Stimulated activated CD4-positive, alpha-beta T cell treated with anti-CD3 and anti-CD28 coated beads, Interleukin-1b, Interleukin-23, amount 100 ng/mL, for 4 hours (primary cell): Measurements from ENCODE around the gene PCDHGA1.
A peak's percentile ranks its signal among the peaks of the same experiment; 100 is the strongest.

Source experiments
- DNase-seq, 2 donors: peaks; one replicate each; pipeline ENCODE4 v3.0.0-alpha.2; 2020; ENCODE audit warnings: low read depth in 2 of 2

The PCDHGA1 gene

GRCh38 chr5:141439411-141440141 is 109.3 kb downstream of the PCDHGA1 start:
- DNase-seq: no peak

GRCh38 chr5:141440341-141440740 is 110.0 kb downstream of the PCDHGA1 start:
- DNase-seq: no peak

GRCh38 chr5:141441571-141442170 is 111.4 kb downstream of the PCDHGA1 start:
- DNase-seq: no peak

GRCh38 chr5:141465351-141465750 is 135.0 kb downstream of the PCDHGA1 start:
- no peak for DNase-seq

GRCh38 chr5:141475625-141476131 is 145.4 kb downstream of the PCDHGA1 start, which contains the start of gene PCDHGC3:
Gene PCDHGC3, plus strand, starts transcription at chr5:141475966. Its CDS starts 151 bp downstream, at chr5:141476117.
- DNase-seq: peak; percentile 25 to 40

GRCh38 chr5:141476132-141476911 is 146.0 kb downstream of the PCDHGA1 start:
- no peak for DNase-seq

- DNase-seq: no peak
Observed at GRCh38 chr5:141477044-141477575, 146.8 kb downstream of the PCDHGA1 start.

- DNase-seq: no peak
Observed at GRCh38 chr5:141477815-141478214, 147.5 kb downstream of the PCDHGA1 start.

- no peak for DNase-seq
Observed at GRCh38 chr5:141478321-141478945, 148.1 kb downstream of the PCDHGA1 start.

- DNase-seq: no peak
Observed at GRCh38 chr5:141479776-141480175, 149.5 kb downstream of the PCDHGA1 start.

- no peak for DNase-seq
Observed at GRCh38 chr5:141483902-141484301, 153.6 kb downstream of the PCDHGA1 start.

GRCh38 chr5:141484310-141484640 is 154.0 kb downstream of the PCDHGA1 start:
- no peak for DNase-seq

- DNase-seq: no peak
Observed at GRCh38 chr5:141484641-141485311, 154.5 kb downstream of the PCDHGA1 start, which contains the start of gene PCDHGC4. Gene PCDHGC4, plus strand, starts transcription at chr5:141485030. Its CDS starts 144 bp downstream, at chr5:141485174.

GRCh38 chr5:141485321-141486055 is 155.2 kb downstream of the PCDHGA1 start:
- DNase-seq: no peak

- no peak for DNase-seq
Observed at GRCh38 chr5:141486091-141486490, 155.8 kb downstream of the PCDHGA1 start.

GRCh38 chr5:141487131-141487530 is 156.8 kb downstream of the PCDHGA1 start:
- DNase-seq: no peak

GRCh38 chr5:141488591-141489561 is 158.6 kb downstream of the PCDHGA1 start, which contains the start of gene PCDHGC5:
Gene PCDHGC5, plus strand, starts transcription at chr5:141489081. Its CDS starts 160 bp downstream, at chr5:141489241.
- no peak for DNase-seq

- DNase-seq: no peak
Observed at GRCh38 chr5:141489841-141490240, 159.5 kb downstream of the PCDHGA1 start.

- DNase-seq: no peak
Observed at GRCh38 chr5:141490271-141490670, 160.0 kb downstream of the PCDHGA1 start.
